Measurements from ENCODE around the gene ZXDC.

ZXDC gene

DNA sequence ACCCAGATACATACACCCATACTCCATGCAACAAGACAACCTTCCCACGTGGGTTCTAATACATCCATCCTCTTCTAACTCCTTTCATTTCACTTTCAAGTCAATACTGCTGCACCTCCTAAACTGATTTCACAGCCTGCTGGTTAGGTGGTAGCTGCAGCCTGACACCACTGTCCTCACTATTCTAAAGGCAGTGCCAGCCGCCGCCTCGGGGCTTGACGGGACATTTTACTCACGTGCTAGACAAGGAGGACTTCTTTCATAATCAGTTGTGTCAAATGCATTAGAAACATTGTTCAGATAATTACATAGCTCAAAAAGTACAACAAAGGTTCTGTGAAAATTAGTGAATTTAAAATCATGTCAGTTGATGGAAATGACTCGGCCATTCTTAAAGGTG is 35.6 kb upstream of the ZXDC start:
- no peak for DNase-seq

- DNase-seq, result no peak
Measured at GRCh38 chr3:126510308-126510910, 34.7 kb upstream of the ZXDC start.

DNA sequence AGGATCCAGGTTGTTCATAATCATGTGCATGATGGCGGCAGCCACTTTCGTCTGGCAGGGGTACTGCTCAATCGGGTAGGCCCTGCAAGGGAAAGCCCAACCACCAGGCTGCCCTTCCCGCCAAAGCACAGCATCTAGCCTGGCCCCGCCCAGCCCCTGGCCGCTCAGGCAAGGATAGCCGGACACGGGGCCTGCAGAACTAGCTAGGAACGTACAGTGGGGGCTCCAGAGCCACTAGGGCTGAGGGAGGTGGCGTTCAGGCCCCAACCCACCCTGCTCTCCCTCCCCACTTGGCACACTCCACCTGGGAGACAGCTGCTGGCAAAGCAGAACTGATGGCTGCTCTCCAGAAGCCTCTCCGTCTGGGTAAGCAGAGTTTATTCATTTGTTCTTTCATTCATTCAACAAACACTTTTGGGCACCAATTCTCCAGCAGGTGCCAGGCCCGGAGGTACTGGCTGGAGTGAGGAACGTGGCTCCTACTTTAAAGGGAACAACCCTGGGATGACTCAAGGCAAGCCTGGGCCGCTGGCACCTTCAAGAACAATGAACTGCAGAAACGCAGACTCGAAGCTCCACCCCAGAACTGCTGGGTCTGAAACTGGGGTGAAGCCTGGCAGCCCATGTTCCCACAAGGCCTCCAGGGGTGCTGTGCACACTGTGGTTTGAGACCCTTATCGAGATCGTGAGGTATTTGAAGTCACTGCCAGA is 34.1 kb upstream of the ZXDC start:
- DNase-seq, result no peak

GRCh38 chr3:126508564-126508964 is 32.9 kb upstream of the ZXDC start:
- no peak for DNase-seq

DNA sequence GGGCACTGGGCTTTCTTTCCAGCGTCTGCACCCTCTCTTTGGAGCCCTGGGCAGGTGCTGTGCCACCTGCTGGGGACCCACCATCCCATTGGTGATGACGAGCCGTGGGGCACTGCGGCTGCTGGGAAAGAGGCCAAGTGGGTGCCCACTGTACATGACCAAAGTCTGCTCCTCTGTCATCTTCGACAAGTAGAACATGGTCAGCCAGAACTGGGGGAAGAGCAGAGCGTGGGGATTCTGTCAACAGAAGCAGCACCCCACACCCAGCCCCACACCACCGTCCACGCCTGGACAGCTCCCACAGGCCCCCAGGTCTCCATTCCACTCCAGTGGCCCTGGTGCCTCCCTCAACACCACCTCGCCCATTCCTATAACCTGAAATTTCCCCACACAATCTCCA is 32.2 kb upstream of the ZXDC start:
- no peak for DNase-seq

DNA sequence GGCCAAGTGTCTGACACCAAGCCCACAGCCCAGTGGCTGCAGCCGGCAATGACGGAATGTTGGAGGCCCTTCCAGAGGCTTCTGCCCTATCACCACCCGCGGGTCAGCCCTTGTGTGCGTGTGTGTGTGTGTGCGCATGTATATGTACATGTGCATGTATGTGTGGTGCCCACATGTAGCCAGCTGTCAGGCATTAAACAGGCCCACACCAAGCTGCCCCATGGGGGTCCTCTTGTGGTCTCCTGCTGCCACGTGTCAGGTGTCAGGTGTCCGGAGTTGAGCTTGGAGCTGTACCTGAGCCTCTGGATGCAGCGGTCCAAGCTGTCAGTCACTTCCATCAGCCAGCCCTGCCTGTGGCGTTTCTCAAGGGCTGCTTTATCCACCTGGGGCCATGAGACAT is 28.0 kb upstream of the ZXDC start:
- DNase-seq, result no peak

DNA sequence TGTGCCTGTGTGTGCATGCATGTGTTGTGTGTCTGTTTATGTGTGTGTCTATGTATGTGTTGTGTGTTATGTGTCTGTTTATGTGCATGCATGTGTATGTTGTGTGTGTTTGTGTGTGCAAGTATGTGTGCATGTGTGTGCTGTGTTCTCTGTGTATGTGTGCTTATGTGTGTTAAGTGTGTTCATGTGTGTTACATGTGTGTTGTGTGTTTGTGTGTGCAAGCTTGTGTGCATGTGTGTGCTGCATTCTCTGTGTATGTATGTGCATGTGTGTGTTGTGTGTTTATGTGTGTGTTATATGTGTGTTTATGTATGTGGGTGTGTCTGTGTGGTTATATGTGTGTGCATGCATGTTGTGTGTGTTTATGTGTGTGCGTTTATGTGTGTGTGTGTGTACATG is 27.0 kb upstream of the ZXDC start:
- DNase-seq, result no peak

DNA sequence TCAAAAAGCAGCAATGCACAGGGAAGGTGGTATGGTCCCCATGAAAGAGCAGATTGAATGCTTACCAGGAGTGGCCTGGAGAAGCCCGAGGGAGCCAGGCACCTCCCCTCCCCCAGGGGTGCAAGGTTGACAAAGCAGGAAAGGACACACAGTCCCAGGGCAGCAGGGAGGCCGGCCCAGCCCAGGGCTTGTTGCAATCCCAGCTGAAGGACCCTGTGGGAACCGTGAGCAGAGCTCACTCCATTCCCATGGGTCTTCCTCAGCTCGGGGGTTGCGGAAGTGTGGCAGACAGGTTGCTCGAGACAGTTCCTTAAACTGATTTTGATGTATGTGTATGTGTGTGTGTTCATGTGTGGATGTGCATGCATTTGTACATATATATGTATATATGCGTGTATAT is 26.0 kb upstream of the ZXDC start:
- no peak for DNase-seq

GRCh38 chr3:126501054-126501453 is 25.4 kb upstream of the ZXDC start:
- DNase-seq, result no peak

DNA sequence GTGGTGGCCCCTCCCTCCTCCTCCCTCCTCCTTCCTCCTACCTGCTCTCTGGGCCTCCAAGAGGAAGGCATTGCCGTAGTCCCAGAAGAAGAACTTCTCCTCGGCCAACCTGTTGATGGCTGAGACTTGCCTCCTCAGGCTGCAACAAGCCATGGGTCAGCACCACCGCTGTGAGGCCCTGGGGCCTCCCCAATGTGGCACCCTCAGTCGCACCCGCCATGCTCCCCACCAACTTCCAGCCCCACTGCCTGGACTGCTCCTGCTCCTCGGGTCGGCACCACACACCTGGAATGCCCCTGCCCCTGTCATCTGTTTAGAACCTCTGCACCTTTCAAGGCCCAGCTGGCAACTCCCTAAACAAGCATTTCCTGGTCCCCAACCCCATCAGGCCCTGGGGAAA is 24.3 kb upstream of the ZXDC start:
- no peak for DNase-seq

GRCh38 chr3:126499401-126499800 is 23.7 kb upstream of the ZXDC start:
- no peak for DNase-seq

GRCh38 chr3:126498929-126499328 is 23.2 kb upstream of the ZXDC start:
- DNase-seq, result no peak

- DNase-seq, result no peak
Measured at GRCh38 chr3:126498461-126498860, 22.8 kb upstream of the ZXDC start.

GRCh38 chr3:126497956-126498355 is 22.3 kb upstream of the ZXDC start:
- DNase-seq, result no peak

DNA sequence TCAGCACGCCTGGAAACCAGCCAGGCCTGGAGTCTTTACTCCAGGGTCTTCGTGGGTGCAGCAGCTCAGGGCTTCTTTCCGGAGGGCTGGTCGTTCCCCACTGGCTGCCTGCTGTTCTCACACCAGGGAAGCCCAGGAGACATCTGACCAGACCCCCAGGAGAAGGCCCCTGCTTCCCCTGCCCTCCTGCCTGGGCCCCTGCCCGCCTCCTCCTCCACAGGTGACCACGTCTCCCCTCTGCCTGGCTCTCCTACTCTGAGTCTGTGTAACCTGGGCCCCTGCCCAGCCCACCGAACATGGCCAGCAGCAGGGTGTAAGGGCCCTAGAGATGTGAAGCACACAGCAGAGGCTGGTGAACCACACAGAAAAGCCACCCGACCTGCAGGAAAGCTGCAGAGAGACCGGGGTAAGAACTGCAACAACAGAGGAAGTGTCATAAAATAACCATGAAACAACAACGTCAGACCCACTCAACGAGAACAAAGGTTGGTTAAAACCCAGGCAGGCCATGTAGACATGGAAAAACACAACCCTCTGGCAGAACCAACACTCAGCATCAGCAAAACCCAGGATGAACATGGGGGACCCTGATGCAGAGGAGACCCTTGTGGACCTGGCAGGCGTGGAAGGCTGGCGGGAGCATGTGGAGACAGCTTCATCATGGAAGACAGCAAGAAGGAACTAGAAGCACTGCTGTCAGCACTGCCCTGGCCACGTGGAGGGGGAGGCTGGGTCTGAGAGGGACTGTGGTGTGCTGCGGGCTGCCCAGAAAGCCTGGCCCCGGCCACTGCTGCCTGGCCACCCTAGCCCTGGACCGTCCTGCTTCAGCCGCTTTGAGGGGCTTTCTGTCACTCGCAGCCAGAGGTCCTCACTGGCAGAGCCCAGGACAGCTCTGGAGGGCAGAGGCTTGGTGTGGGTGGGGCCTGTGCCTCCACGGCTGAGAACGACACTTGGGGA is 21.5 kb upstream of the ZXDC start:
- no peak for DNase-seq

GRCh38 chr3:126495786-126496185 is 20.1 kb upstream of the ZXDC start:
- DNase-seq, result no peak

DNA sequence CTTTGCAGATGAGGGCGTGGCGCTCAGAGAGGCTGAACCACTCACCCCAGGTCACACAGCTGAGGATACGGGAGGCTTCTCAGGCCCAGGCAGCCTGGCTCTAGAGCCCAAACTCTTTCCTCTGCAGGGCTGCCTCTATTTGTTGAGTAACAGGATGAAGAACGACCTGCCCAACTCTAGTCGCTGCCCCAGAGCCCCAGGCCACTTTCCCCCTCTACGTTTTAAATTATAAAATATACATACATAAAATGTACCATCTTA is 19.2 kb upstream of the ZXDC start:
- DNase-seq, result no peak

DNA sequence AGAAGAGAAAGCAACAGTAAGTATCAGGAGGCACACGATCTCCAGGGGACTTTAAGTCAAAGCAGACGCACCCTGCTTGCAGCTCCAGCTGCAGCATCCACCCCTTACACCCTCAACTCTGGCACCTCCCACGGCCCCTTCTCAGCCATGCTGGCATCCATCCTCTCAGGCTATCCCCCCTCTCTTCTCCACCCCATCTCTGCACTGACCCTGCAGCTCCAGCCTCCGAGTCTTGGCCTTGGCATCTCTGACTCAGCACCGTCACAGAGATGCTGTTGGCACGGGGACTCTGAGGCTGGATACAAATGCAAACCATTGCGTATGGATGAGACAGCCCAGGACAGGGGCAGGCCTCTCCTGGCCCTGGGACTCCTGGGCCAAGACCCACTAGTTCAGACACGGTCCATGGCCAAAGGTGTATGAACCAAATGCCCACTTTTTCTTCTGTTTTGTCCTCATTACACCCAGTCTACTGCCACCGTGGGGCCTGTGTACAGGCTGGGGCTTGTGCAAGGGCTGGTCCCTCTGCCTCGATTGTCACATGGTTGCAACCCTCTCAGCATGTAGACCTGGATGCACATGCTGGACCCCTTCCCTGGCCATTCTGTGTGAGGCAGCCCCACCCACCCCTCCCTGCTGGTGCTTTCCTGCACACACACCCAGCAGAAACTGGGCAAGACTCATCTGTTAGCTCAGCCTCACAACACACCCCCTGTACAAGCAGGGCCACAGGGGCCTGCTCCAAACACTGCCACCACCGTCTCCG is 18.7 kb upstream of the ZXDC start:
- DNase-seq, result no peak

- no peak for DNase-seq
Measured at GRCh38 chr3:126493739-126494138, 18.0 kb upstream of the ZXDC start.

- no peak for DNase-seq
Measured at GRCh38 chr3:126493051-126493450, 17.4 kb upstream of the ZXDC start.

DNA sequence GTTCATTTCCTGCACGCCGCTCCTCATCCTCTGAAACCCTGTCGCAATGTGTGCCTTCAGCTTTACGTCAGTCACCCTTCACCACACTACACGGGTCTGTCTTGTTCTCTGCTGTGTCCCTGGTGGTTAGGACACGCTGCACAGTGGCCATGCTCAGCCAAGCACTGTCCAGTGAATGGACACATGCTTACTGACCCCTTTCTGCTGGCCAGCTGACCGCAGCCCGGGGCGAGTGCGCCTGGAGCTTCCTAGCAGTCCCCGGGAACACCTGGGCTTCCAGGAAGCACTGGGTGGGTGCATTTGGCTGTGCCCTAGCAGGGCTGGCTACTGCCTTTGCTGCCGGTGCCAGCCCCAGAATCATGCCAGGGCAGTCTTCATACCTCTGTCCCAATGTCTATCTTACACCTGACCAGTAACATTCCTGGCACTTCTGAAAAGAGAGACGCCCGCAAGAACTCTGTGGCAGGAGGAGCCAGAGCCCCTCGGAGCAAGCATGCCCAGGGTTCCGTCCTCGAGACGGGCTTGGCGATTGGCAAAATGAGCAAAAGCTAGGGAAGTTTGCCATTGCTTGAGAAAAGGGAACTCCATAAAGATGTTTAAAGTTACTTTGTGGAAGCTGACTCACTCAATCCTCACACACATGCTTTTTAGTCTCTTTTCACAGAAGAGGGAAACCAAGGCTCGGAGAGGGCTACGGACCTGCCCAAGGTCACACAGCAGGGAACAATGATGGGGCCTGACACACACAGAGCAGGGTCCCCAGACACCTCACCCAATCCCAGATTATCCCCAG is 15.7 kb upstream of the ZXDC start:
- no peak for DNase-seq

GRCh38 chr3:126490619-126491018 is 14.9 kb upstream of the ZXDC start:
- DNase-seq, result no peak
